Natural killer cell (primary cell): ENCODE measurements around the gene UHRF2. TPM values are rescaled to one million over a fixed set of nuclear protein-coding genes. Genes with fewer than 3 reads are reported as not detected.

Experiments
- ATAC-seq, 3 donors: fragments of 150-1000 bp in 2 of 3; fragments of 200-7000 bp in 1 of 3; cut with Tn5 transposase; 1 replicate in 1 of 3; 2 replicates in 2 of 3; pipeline ENCODE4 v1.10.0; 2021; ENCODE audit warnings: mild to moderate bottlenecking in 2 of 3, moderate library complexity in 2 of 3
- DNase-seq, 2 donors: peaks; one replicate each; pipeline versions ENCODE4 v3.0.0 to v3.0.0-alpha.2; 2013 to 2021; ENCODE audit warnings: mixed read lengths in 1 of 2
- H3K27ac ChIP-seq: one replicate; pipeline ENCODE4 v1.5.1; 2013; ENCODE audit warnings: mild to moderate bottlenecking, low read length
- H3K27me3 ChIP-seq: one replicate; pipeline ENCODE4 v1.6.1; 2013; ENCODE audit warnings: low read length; ENCODE audit not compliant: control insufficient read depth, insufficient read depth
- H3K36me3 ChIP-seq: one replicate; pipeline ENCODE4 v1.6.1; 2013; ENCODE audit warnings: low read length; ENCODE audit not compliant: control insufficient read depth, insufficient read depth
- H3K4me1 ChIP-seq: one replicate; pipeline ENCODE4 v1.6.1; 2013; ENCODE audit warnings: low read length; ENCODE audit not compliant: control insufficient read depth, insufficient read depth
- H3K4me3 ChIP-seq: one replicate; pipeline ENCODE4 v1.5.1; 2013; ENCODE audit warnings: low read length
- H3K9me3 ChIP-seq: one replicate; pipeline ENCODE4 v1.6.1; 2013; ENCODE audit warnings: low read length; ENCODE audit not compliant: control insufficient read depth, insufficient read depth
- H3K27ac Mint-ChIP-seq, 2 donors: one replicate each; pipeline ENCODE4 v1.8.0; 2022; ENCODE audit warnings: mild to moderate bottlenecking in 2 of 2, mixed read lengths in 2 of 2, moderate library complexity in 1 of 2
- H3K27me3 Mint-ChIP-seq, 2 donors: one replicate each; pipeline ENCODE4 v1.8.0; 2022; ENCODE audit warnings: low read depth in 2 of 2, mixed read lengths in 2 of 2
- H3K36me3 Mint-ChIP-seq: one replicate; pipeline ENCODE4 v1.8.0; 2022; ENCODE audit warnings: mixed read lengths
- H3K4me1 Mint-ChIP-seq, 2 donors: one replicate each; pipeline ENCODE4 v1.8.0; 2022; ENCODE audit warnings: mixed read lengths in 2 of 2
- H3K4me3 Mint-ChIP-seq: one replicate; pipeline ENCODE4 v1.8.0; 2022; ENCODE audit warnings: mild to moderate bottlenecking, moderate library complexity, mixed read lengths
- H3K9me3 Mint-ChIP-seq, 2 donors: one replicate each; pipeline ENCODE4 v1.8.0; 2022; ENCODE audit warnings: mixed read lengths in 2 of 2
- WGBS: methylation state at CpG from one replicate; pipeline ENCODE4 v1.1.7; 2013; ENCODE audit warnings: missing lambda C conversion rate; ENCODE audit not compliant: insufficient coverage; 5-methylcytosine and 5-hydroxymethylcytosine counted together
- intact Hi-C: fragments of 100-400 bp; cut with micrococcal nuclease; formaldehyde crosslinking; loops from one replicate; pipeline ENCODE4 v1.14.2; 2022
- total RNA-seq, 4 donors: library from RNA; stranded (reverse); fragments of 120-200 nt in 1 of 4; gene quantifications; one replicate each; pipeline versions ENCODE4 v1.2.3 to v1.2.4, GENCODE V29; 2013 to 2022
- TF ChIP-seq, protein P1 (sequence below): fragments of 200-600 bp; IDR thresholded peaks from one replicate; pipeline ENCODE4 v1.8.0; 2022; ENCODE audit warnings: antibody characterized with exemption

UHRF2 gene
- total RNA-seq, 3 donors from 2014 or later (not counting 1 experiment from before 2014, with no cell fraction given): 118 to 130 (median 120) TPM

DNA sequence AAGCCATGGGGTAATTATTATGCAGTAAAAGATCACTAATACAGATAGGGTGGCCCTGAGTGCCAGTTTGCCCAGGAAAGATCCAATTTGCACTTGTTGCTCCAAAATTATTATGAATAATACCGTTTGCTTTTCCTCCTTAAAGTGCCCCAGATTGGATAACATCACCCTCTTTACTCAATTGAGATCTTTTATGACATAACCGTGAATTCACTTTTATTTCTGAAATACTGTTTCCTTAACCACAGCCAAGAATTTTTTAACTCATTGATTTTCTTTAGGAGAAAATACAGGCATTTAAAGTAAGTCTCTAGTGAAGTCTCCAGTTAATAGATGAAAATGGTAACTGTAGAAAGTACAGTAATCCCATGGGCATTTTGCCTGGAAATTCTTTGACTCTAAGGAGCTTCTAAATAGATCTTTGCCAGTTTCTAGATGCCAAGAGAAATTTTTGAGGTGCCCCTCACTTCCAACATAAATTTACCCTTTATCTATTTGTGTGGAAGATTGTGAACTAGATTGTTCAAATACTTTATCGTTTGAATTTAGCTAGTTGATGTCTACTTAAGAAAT lies 99.2 kb downstream of the UHRF2 start:
- Histone ChIP-seq H3K27me3 (no peaks in the 10 kb centered on the region), H3K36me3 (peaks cover 13% of the 10 kb centered on the region), H3K4me3 (no peak overlapping the region), H3K27ac (no peak overlapping the region), H3K4me1 (no peaks in the 10 kb centered on the region), H3K9me3 (no peaks in the 10 kb centered on the region)
- Mint-ChIP-seq H3K4me3 (no peak overlapping the region), H3K36me3 (peaks cover 7% of the 10 kb centered on the region), H3K27ac (peak overlapping the region; percentile 33 to 49), H3K27me3 (no peaks in the 10 kb centered on the region), H3K4me1 (peaks cover 23 to 24% of the 10 kb centered on the region in 2 donors), H3K9me3 (no peaks in the 10 kb centered on the region)
- intact Hi-C loops: no loop called here
- DNase-seq (no peak), ATAC-seq (no peak)
- TF ChIP-seq, protein P1, sequence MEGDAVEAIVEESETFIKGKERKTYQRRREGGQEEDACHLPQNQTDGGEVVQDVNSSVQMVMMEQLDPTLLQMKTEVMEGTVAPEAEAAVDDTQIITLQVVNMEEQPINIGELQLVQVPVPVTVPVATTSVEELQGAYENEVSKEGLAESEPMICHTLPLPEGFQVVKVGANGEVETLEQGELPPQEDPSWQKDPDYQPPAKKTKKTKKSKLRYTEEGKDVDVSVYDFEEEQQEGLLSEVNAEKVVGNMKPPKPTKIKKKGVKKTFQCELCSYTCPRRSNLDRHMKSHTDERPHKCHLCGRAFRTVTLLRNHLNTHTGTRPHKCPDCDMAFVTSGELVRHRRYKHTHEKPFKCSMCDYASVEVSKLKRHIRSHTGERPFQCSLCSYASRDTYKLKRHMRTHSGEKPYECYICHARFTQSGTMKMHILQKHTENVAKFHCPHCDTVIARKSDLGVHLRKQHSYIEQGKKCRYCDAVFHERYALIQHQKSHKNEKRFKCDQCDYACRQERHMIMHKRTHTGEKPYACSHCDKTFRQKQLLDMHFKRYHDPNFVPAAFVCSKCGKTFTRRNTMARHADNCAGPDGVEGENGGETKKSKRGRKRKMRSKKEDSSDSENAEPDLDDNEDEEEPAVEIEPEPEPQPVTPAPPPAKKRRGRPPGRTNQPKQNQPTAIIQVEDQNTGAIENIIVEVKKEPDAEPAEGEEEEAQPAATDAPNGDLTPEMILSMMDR: no peak
- 100% methylated on average over 1 of the region's 3 CpGs for WGBS

DNA sequence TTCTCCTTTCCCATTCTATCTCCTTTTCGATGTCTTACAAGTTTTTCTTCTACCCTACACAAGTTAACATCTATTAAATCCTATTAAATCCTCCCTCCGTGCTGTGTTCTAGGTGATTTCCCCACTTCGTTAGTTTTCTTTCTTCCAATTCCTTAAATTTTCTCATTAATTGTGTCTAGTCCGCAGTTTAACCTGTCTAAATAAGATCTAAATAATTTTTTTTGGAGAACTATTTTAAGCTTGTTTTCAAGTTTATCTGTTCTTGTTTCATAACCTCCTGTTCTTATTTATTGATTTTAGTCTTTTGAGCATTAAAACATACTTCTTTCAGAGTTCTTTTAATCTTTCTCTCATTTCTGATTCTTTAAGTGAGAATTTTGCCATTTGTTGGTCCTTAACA lies 109.3 kb downstream of the UHRF2 start:
- peaks cover 9% of the 10 kb centered on the region for H3K36me3 Mint-ChIP-seq
- TF ChIP-seq, protein P1: no peak
- no peak for ATAC-seq

DNA sequence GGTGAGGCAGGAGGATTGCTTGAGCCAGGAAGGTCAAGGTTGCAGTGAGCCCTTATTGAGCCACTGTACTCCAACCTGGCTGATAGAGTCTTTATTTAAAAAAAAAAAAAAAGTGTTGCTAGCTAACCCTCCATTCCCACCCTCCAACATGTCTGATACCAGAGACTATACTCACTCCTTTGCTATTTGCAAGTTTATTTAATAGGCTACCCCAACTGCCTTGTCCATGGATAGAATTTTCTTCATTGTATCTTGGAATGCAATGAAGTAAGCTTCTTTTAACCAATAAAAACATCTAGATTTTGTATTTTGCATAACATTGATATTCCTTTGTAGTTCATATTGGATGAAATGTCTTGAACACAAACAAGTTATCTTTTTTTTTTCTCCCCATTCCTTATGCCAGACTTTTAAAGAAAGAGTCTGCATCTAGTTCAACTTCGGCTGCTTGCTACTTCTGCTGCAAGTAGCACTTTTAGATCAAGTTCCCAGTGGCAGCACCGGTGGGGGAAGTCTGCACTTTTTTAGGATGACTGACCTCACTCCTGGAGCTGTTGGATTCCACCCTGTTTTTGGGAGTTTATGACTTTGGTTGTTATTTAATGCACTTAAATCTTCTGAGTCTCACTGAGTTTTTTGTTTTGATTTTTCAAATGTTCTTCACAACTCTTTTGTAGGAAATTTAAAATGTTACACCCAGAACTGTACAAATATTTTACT lies 112.5 kb downstream of the UHRF2 start:
- no peaks in the 10 kb centered on the region for H3K9me3 ChIP-seq
- intact Hi-C loops: no loop called here
- H3K27ac Mint-ChIP-seq: no peak overlapping the region
- H3K27ac ChIP-seq: no peak overlapping the region
- H3K27me3 ChIP-seq: no peaks in the 10 kb centered on the region
- WGBS: 100% methylated on average over 2 of the region's 2 CpGs
- H3K27me3 Mint-ChIP-seq: no peaks in the 10 kb centered on the region
- no peak overlapping the region for H3K4me3 ChIP-seq
- ATAC-seq (no peak), DNase-seq (no peak)
- TF ChIP-seq, protein P1: no peak
- peaks cover 9% of the 10 kb centered on the region for H3K36me3 Mint-ChIP-seq
- H3K4me3 Mint-ChIP-seq: no peak overlapping the region
- H3K36me3 ChIP-seq: no peaks in the 10 kb centered on the region
- H3K4me1 Mint-ChIP-seq: no peaks in the 10 kb centered on the region
- peaks cover 0 to 4% of the 10 kb centered on the region in 2 donors for H3K9me3 Mint-ChIP-seq
- H3K4me1 ChIP-seq: no peaks in the 10 kb centered on the region

More for the DNA sequence above, 109.3 kb downstream of the UHRF2 start:
- DNase-seq: no peak
- no peaks in the 10 kb centered on the region for H3K9me3 ChIP-seq
- no peaks in the 10 kb centered on the region for H3K27me3 Mint-ChIP-seq
- peaks cover 0 to 4% of the 10 kb centered on the region in 2 donors for H3K9me3 Mint-ChIP-seq
- no peak overlapping the region for H3K27ac ChIP-seq
- H3K27ac Mint-ChIP-seq: no peak overlapping the region
- no peaks in the 10 kb centered on the region for H3K4me1 Mint-ChIP-seq
- no peaks in the 10 kb centered on the region for H3K27me3 ChIP-seq
- no peak overlapping the region for H3K4me3 ChIP-seq
- H3K4me1 ChIP-seq: no peaks in the 10 kb centered on the region
- 96% methylated on average over 3 of the region's 4 CpGs for WGBS
- intact Hi-C loops: no loop called here
- H3K36me3 ChIP-seq: no peaks in the 10 kb centered on the region
- no peak overlapping the region for H3K4me3 Mint-ChIP-seq
